Loucy (cell line): ENCODE data around the gene ELL3.
A peak's percentile ranks its signal among the peaks of the same experiment; 100 is the strongest.

Experiments used
- H2AFZ ChIP-seq: fragments of 200-600 bp; sonication (generic); 2 replicates; pipeline ENCODE4 v1.6.0; 2016; ENCODE audit warnings: antibody characterized with exemption, mild to moderate bottlenecking, low read length, moderate library complexity
- H3F3A ChIP-seq: fragments of 200-600 bp; 2 replicates; pipeline ENCODE4 v1.6.0; 2016; ENCODE audit warnings: antibody characterized with exemption, low read depth, mild to moderate bottlenecking
- H3K27me3 ChIP-seq: fragments of 200-600 bp; sonication (generic); 2 replicates; pipeline ENCODE4 v1.6.1; 2014; ENCODE audit warnings: low read length, mild to moderate bottlenecking; ENCODE audit not compliant: insufficient read depth, poor library complexity, severe bottlenecking
- H3K36me3 ChIP-seq: fragments of 200-600 bp; sonication (generic); 2 replicates; pipeline ENCODE4 v1.6.1; 2016; ENCODE audit warnings: low read length; ENCODE audit not compliant: insufficient read depth
- H3K4me1 ChIP-seq: fragments of 200-600 bp; sonication (generic); 2 replicates; pipeline ENCODE4 v1.5.1; 2014; ENCODE audit warnings: low read length, mild to moderate bottlenecking; ENCODE audit not compliant: insufficient read depth, poor library complexity, severe bottlenecking
- H3K4me2 ChIP-seq: fragments of 200-600 bp; sonication (generic); 2 replicates; pipeline ENCODE4 v1.6.0; 2014; ENCODE audit warnings: antibody characterized with exemption, low read length, low read depth, mild to moderate bottlenecking; ENCODE audit not compliant: poor library complexity, severe bottlenecking
- H3K4me3 ChIP-seq: fragments of 200-600 bp; sonication (generic); 2 replicates; pipeline ENCODE4 v1.5.1; 2014; ENCODE audit warnings: low read length, mild to moderate bottlenecking, mixed read lengths; ENCODE audit not compliant: poor library complexity, severe bottlenecking
- H3K79me2 ChIP-seq: fragments of 200-600 bp; sonication (generic); 2 replicates; pipeline ENCODE4 v1.6.1; 2014; ENCODE audit warnings: low read length; ENCODE audit not compliant: insufficient read depth
- H3K9ac ChIP-seq: fragments of 200-600 bp; sonication (generic); 2 replicates; pipeline ENCODE4 v1.6.0; 2014; ENCODE audit warnings: mild to moderate bottlenecking, low read depth, low read length, moderate library complexity; ENCODE audit not compliant: poor library complexity, severe bottlenecking
- H3K9me2 ChIP-seq: fragments of 200-600 bp; sonication (generic); replicated peaks from 2 replicates; pipeline ENCODE4 v1.6.1; 2016; ENCODE audit warnings: low read depth, low read length, mixed read lengths
- H3K9me3 ChIP-seq: fragments of 200-600 bp; sonication (generic); 2 replicates; pipeline ENCODE4 v1.6.1; 2014; ENCODE audit warnings: mild to moderate bottlenecking, antibody characterized with exemption, low read length, low read depth; ENCODE audit not compliant: insufficient read depth
- H4K20me1 ChIP-seq: fragments of 200-600 bp; sonication (generic); 2 replicates; pipeline ENCODE4 v1.6.0; 2014; ENCODE audit warnings: antibody characterized with exemption, low read length, mild to moderate bottlenecking; ENCODE audit not compliant: insufficient read depth, poor library complexity, severe bottlenecking
- EZH2phosphoT487 ChIP-seq: fragments of 200-600 bp; IDR thresholded peaks from 2 replicates; pipeline ENCODE4 v1.6.1; 2018; ENCODE audit warnings: antibody characterized with exemption, mild to moderate bottlenecking, moderate library complexity, borderline replicate concordance
- TF ChIP-seq, protein P1 (sequence below): fragments of 200-600 bp; sonication (generic); conservative IDR thresholded peaks from 2 replicates; pipeline ENCODE4 v1.5.1; 2014; ENCODE audit warnings: mild to moderate bottlenecking, antibody characterized with exemption, low read length

The ELL3 gene

GRCh38 chr15:43769584-43770228 lies 7.1 kb downstream of the ELL3 start:
- Histone ChIP-seq H3K4me1 (no peaks in the 10 kb centered on the region), H3K27me3 (no peaks in the 10 kb centered on the region), H3K9me3 (no peaks in the 10 kb centered on the region), H3K4me3 (no peak overlapping the region), H3K9ac (no peak overlapping the region), H2AFZ (no peak overlapping the region), H3K79me2 (no peaks in the 10 kb centered on the region), H3K36me3 (peaks cover 89% of the 10 kb centered on the region), H3F3A (0 out of 2 replicates have a peak, but pooled peaks cover 10% of the 10 kb centered on the region), H3K9me2 (no peaks in the 10 kb centered on the region), H3K4me2 (no peak overlapping the region), H4K20me1 (no peaks in the 10 kb centered on the region)
- no peak for TF ChIP-seq EZH2phosphoT487
- TF ChIP-seq, protein P1, sequence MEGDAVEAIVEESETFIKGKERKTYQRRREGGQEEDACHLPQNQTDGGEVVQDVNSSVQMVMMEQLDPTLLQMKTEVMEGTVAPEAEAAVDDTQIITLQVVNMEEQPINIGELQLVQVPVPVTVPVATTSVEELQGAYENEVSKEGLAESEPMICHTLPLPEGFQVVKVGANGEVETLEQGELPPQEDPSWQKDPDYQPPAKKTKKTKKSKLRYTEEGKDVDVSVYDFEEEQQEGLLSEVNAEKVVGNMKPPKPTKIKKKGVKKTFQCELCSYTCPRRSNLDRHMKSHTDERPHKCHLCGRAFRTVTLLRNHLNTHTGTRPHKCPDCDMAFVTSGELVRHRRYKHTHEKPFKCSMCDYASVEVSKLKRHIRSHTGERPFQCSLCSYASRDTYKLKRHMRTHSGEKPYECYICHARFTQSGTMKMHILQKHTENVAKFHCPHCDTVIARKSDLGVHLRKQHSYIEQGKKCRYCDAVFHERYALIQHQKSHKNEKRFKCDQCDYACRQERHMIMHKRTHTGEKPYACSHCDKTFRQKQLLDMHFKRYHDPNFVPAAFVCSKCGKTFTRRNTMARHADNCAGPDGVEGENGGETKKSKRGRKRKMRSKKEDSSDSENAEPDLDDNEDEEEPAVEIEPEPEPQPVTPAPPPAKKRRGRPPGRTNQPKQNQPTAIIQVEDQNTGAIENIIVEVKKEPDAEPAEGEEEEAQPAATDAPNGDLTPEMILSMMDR = peak; percentile 89

GRCh38 chr15:43763819-43764446 lies 12.8 kb downstream of the ELL3 start:
- no peak overlapping the region for H3K4me2 ChIP-seq
- H3K9me3 ChIP-seq = no peaks in the 10 kb centered on the region
- no peak overlapping the region for H3K9ac ChIP-seq
- no peak for TF ChIP-seq EZH2phosphoT487
- TF ChIP-seq, protein P1 = no peak
- no peaks in the 10 kb centered on the region for H3K9me2 ChIP-seq
- no peak overlapping the region for H2AFZ ChIP-seq
- peaks cover 92% of the 10 kb centered on the region for H3K36me3 ChIP-seq
- no peaks in the 10 kb centered on the region for H3F3A ChIP-seq
- no peaks in the 10 kb centered on the region for H3K27me3 ChIP-seq
- H3K4me1 ChIP-seq = no peaks in the 10 kb centered on the region
- H3K4me3 ChIP-seq = no peak overlapping the region
- H3K79me2 ChIP-seq = no peaks in the 10 kb centered on the region
- peaks cover 14% of the 10 kb centered on the region for H4K20me1 ChIP-seq

DNA sequence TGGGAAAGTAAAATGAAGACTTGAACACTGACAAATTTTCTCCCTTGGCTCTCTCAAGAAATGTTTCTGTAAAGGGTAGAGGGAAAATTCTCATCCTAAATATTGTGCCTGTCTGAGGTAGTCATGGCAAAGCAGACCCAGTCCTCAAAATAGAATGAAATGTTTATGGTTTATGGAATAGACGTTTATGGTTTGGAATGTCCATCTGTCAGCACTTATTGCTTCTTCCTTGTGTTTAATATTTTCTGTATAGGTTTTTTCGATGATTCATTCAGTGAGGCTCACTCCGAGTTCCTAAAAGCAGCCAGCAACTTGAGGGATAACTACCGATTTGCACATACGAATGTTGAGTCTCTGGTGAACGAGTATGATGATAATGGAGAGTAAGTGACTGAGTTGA lies 13.9 kb downstream of the ELL3 start:
- no peaks in the 10 kb centered on the region for H3K27me3 ChIP-seq
- H3K4me1 ChIP-seq = no peaks in the 10 kb centered on the region
- no peaks in the 10 kb centered on the region for H3K9me2 ChIP-seq
- no peak overlapping the region for H3K4me3 ChIP-seq
- no peak for TF ChIP-seq EZH2phosphoT487
- TF ChIP-seq, protein P1 = no peak
- no peaks in the 10 kb centered on the region for H3K9me3 ChIP-seq
- no peak overlapping the region for H3K9ac ChIP-seq
- H4K20me1 ChIP-seq = peaks cover 14% of the 10 kb centered on the region
- peaks cover 87% of the 10 kb centered on the region for H3K36me3 ChIP-seq
- no peaks in the 10 kb centered on the region for H3F3A ChIP-seq
- H3K4me2 ChIP-seq = no peak overlapping the region
- no peak overlapping the region for H2AFZ ChIP-seq
- H3K79me2 ChIP-seq = no peaks in the 10 kb centered on the region
